NCI-H82 (cell line): ENCODE data around the gene LOX.
"Not testable (repeated sequence)": the region's sequence is repeated elsewhere in the genome, so short reads cannot be mapped to it uniquely, and the experiment has no call there.

ENCODE experiments used
- DNase-seq: peaks from one replicate; lab custom pipeline; 2025; lab: John Stamatoyannopoulos, UW

LOX gene

GRCh38 chr5:122097391-122097790 lies 19.3 kb upstream of the LOX start:
- no peak for DNase-seq

DNA sequence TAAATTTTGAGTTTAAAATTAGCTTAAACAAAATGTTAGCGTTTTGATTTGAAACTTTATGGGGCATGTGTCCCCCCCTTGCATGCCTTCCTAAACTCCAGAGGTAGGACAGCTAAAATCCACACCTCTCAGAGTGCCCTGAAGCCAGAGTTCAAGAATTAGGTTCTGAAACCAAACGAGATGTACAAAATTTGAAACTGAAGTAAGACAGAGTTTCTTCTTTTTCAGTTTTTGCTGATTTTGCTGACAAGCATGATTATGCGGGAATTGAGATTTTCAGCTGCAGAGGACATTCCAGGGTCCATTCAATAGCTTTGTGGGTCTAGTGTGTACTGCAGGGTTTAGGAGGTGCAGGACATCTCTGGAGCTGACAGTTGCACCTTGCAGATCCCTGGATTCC lies 17.1 kb upstream of the LOX start:
- no peak for DNase-seq

DNA sequence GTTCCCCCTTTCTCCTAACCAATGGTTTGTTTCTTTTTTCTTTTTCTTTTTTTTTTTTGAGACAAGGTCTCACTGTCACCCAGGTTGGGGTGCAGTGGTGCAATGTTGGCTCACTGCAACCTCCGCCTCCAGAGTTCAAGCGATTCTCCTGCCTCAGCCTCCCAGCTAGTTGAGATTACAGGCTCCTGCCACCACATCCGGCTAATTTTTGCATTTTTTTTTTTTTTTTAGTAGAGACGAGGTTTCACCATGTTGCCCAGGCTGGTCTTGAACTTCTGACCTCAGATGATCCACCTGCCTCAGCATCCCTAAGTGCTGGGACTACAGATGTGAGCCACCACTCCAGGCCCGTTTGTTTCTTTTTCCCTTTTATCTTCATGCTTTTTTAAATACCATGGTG lies 16.2 kb upstream of the LOX start:
- not testable (repeated sequence) for DNase-seq

- no peak for DNase-seq
Measured at GRCh38 chr5:122093415-122094180, 15.5 kb upstream of the LOX start.

DNA sequence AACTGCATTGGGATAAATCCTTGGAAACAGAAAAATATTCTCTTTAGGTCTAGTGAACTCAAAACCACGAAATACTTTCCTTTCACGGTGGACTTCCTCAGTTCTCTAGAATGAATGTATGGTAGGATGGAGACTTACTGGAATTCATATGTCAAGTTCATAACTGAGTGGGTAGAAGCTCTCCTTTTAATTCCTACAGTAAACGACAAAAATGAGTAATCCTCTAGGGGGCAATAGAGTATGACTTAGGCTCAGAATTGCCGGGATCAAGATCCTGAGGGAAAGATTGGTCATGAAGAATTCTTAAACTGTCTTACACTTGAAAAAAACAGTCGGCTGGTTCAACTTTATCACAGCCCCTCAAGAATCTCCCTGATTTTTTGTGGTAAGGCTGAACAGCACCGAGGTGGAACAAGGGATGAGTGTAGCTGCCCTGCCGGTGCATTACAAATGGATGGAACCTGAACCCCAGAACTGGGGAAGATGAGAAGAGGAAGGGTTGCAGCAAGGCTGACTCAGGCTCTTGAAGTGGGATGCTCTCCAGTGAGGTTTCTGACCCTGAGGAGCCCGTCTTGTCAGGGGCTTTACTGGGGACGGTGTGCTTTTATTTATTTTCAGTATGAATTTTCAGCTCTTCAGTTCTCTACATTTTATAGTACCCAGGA lies 14.0 kb upstream of the LOX start:
- peak; percentile 62 for DNase-seq

GRCh38 chr5:122089096-122090013 lies 11.3 kb upstream of the LOX start:
- DNase-seq: no peak

DNA sequence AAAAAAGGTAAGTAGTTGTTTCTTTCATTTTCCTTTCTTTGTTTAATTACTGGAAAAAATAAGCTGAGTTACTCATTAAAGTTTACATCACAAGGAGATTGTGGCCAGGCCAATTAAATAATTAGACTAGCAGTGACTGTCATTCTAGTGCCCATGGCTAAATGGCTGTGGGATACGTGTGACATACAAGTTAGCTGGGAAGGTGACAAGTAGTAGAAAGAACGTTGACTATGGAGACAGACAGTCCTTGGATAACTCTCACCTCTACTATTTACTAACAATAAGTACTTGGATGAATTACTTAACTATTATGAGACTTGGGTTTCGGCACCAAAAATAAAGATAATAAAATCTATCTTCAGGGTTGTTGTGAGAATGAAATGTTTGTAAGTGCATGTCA lies 7.0 kb upstream of the LOX start:
- DNase-seq: no peak

GRCh38 chr5:122083535-122083934 lies 5.5 kb upstream of the LOX start:
- no peak for DNase-seq

DNA sequence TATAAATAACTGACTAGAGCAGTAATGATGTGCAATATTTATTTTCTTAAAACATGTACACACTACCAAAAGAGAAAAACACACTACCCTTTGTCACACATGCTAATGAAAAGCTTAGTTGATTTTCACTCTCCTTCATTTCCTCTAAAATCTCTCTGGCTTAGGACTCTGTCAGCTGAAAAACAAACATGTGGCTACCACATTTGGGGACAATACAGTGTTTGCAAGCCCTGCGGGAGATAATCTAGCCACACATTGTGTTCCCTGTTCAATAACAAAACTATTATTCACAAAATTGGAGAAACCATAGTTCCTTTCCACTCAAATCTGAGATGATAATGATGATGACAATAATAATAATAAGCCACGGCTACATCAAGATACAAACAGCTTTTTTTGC lies 3.5 kb upstream of the LOX start:
- DNase-seq: no peak

DNA sequence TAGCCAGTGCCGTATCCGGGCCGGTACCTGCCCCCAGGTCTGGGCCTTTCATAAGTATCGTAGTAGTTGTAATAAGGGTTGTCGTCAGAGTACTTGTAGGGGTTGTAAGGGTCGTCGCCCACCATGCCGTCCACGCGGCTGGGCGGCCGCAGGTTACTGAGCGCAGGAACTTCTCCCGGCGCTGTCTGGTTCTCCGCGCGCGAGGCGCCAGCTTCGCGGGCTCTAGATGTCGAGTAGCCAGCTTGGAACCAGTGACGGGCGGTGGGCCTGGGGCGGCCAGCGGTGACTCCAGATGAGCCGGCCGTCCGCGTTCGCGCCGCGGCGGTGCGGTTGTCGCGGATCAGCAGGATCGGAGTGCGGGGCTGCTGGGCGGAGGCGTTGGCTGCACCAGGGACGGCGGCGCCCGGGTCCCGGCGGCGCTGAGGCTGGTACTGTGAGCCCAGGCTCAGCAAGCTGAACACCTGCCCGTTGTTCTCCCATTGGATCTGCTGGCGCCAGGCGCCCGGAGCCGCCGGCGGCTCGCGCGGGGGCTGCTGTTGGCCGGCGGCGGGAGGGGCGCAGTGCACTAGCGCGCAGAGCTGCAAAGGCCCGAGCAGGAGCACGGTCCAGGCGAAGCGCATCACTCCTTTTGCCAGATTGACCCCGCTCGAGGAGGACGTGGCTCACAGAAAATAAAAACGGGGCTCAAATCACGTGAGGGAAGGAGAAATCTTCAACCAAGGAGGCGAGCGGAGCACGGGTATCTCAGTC lies 518 bp downstream of the LOX start:
- DNase-seq: peak; percentile 49

DNA sequence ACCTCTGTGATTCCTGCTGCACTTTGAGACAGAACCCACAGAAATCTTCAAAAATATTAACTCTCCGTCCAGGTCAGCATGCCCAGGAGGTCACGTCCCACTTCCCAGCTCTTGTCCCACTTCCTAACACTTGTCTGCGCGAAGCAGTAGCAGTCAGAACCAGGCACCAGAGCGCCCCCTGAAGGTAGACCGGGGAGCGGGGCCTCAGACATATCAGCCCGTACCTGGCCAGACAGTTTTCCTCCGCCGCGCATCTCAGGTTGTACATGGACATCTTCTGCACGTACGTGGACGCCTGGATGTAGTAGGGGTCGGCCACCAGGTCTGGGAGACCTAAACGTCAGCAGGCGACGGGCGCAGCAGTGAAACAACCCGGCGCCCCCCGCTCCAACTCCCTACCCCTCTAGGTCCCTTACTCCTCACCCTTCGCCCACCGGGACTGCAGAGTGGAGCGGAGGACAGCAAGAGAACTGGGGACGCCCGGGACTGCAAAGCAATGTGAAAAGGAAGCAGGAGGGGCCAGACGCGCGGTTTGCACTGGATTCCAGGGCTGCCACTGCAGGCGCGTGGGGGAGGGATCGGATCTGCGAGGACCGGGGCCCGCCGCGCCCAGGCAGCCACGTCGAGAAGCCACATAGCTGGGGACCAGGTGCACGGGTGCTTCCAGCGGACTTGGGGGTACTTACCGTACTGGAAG lies 1.2 kb downstream of the LOX start:
- DNase-seq: peak; percentile 77

DNA sequence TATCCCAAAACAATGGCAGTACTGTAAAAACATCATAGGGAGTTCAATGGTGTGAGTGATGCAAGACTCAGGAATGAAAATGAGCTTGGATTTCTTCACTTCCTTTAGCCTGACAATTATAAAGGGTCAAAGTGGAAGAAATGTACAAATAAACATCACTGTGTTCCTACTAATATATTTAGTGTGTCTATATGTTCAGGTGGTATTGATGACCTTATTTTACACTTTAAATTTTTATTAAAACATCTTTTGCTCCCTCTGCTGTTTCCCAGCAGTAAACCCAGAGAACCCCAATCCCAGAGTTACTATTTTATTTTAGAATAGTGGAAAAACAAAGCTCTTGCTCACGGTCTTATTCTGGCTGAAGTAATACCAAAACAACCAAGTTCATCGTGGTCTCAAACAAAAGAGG lies 2.0 kb downstream of the LOX start:
- no peak for DNase-seq

- DNase-seq: no peak
Measured at GRCh38 chr5:122073864-122074263, 4.2 kb downstream of the LOX start.

- DNase-seq: no peak
Measured at GRCh38 chr5:122073018-122073417, 5.0 kb downstream of the LOX start.

DNA sequence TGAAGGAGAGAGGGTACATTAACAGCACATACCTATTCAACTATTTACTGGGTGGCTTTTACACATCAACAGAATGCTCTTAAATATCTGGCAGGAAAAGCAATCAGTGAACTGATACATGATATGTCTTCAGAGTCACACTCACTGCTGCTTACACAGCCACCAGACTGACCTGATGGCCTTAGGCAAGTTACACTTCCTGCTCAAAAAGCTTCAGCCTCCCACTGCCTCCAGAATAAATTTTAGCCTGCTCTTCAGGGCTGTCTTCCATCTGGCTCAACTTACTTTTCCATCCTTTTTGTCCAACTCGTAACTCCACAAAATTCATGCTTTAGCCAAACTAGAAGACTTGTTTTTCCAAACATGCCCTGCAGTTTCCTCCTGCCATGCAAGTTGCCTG lies 10.7 kb downstream of the LOX start:
- DNase-seq: no peak

DNA sequence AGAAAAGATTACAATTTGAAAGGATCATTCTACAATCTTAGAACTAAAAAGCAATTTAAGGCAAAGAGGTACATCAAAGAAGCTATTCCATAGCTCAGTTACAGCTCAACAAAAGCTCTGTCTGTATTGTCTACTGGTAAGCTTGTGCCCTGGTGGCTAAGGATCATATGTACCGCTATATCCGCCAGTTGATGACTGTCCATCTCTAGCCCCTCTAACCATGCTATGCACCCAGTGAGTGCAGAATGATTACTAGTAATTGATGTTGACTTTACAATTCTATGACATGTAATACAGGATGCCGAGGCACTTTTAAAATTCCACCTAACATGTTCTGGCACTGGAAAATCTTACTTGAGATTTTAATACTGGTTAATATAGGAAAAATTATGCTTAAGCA lies 13.1 kb downstream of the LOX start:
- DNase-seq: peak; percentile 21

GRCh38 chr5:122063836-122064235 lies 14.2 kb downstream of the LOX start:
- DNase-seq: no peak

GRCh38 chr5:122062205-122062604 lies 15.9 kb downstream of the LOX start:
- no peak for DNase-seq

- no peak for DNase-seq
Measured at GRCh38 chr5:122056913-122057312, 21.1 kb downstream of the LOX start.

DNA sequence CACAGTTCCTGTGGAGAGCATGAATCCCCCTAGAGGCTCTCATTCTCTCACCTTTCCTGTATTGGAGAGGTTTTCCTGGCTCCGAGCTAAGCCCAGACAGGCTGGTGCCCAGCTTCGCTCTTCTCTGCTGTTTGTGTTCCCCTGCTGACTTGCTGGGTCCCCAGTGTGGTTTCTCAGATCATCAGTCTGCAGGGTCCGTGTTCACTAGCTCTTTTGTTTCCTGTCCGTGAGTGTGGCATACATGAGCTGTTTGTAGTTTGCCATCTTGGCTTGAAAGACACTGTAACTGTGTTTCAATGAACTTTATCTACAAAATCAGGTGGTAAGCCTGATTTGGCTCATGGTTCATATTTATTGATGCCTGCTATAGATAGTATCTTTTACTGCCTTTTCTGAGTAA lies 23.8 kb downstream of the LOX start:
- no peak for DNase-seq
